ENCODE data around the gene FHOD3. TPM values are rescaled to one million over a fixed set of nuclear protein-coding genes. Genes with fewer than 3 reads are reported as not detected.

Gene FHOD3
- total and polyA plus RNA-seq, 2 of the 8 experiments (the other 6 are each of a cell fraction or from before 2014, with no cell fraction given), result 9.7 to 10.5 TPM

GRCh38 chr18:36700955-36701354, 403.4 kb downstream of the FHOD3 start:
- no peaks in the 10 kb centered on the region for H3K79me1 ChIP-seq (ENCODE audit: low read depth, low read length)
- H4K5ac ChIP-seq (ENCODE audit: insufficient read length, low read depth, low read length), result no peak overlapping the region
- no peak overlapping the region for H3K23ac ChIP-seq (ENCODE audit: insufficient read length)
- no peak overlapping the region for H4K8ac ChIP-seq (ENCODE audit: extremely low read depth, insufficient read depth, low read length)
- DNase-seq (ENCODE audit: low read depth in 1 of 2, low spot score in 2 of 2) (no peak), FAIRE-seq (no peak)
- no peak overlapping the region for H3K4ac ChIP-seq (replicated peaks; ENCODE audit: insufficient read length, low read depth, low read length)
- H2BK5ac ChIP-seq (ENCODE audit: low read depth, low read length), result no peak overlapping the region
- ChIA-PET POLR2A (ENCODE audit: partially characterized antibody) (no interaction called here), CTCF (ENCODE audit: partially characterized antibody) (no interaction called here)
- no peak overlapping the region for H2AFZ ChIP-seq (ENCODE audit: low read length)
- H3K56ac ChIP-seq (replicated peaks; ENCODE audit: insufficient read length, low read depth, low read length), result no peak overlapping the region
- no peak overlapping the region for H2AK5ac ChIP-seq (ENCODE audit: low read depth, low read length)
- TF ChIP-seq TAF7 (optimal IDR thresholded peaks at IDR 0.05; ENCODE audit: borderline replicate concordance, low read depth, low read length) (no peak), TAF1 (IDR thresholded peaks at IDR 0.05; ENCODE audit: low read depth, low read length) (no peak), EGR1 (IDR thresholded peaks at IDR 0.05; ENCODE audit: borderline replicate concordance, low read depth, low read length) (no peak), FOSL1 (IDR thresholded peaks at IDR 0.05; ENCODE audit: insufficient read depth, low read depth, low read length) (no peak), CEBPB (IDR thresholded peaks at IDR 0.05; ENCODE audit: low read depth, low read length) (no peak), HDAC6 (IDR thresholded peaks at IDR 0.05; ENCODE audit: low read depth, low read length) (no peak)
- TF ChIP-seq, protein P1, sequence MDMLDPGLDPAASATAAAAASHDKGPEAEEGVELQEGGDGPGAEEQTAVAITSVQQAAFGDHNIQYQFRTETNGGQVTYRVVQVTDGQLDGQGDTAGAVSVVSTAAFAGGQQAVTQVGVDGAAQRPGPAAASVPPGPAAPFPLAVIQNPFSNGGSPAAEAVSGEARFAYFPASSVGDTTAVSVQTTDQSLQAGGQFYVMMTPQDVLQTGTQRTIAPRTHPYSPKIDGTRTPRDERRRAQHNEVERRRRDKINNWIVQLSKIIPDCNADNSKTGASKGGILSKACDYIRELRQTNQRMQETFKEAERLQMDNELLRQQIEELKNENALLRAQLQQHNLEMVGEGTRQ (IDR thresholded peaks at IDR 0.05; ENCODE audit: low read length), result no peak
- H3K4me3 ChIP-seq (ENCODE audit: extremely low read depth in 1 of 4, insufficient read depth in 2 of 4, low read depth in 3 of 4, low read length in 4 of 4), result no peak overlapping the region
- H3K4me2 ChIP-seq (ENCODE audit: insufficient read depth in 1 of 2, low read depth in 2 of 2, low read length in 2 of 2), result no peak overlapping the region
- H3K36me3 ChIP-seq (ENCODE audit: control insufficient read depth in 2 of 4, insufficient read depth in 4 of 4, low read length in 3 of 4), result no peaks in the 10 kb centered on the region; a peak in 2 of 8 replicates
- no peaks in the 10 kb centered on the region for H3K23me2 ChIP-seq (ENCODE audit: low read depth, low read length)
- no peaks in the 10 kb centered on the region for H3K9me3 ChIP-seq (ENCODE audit: insufficient read depth in 2 of 2, low read depth in 1 of 2, low read length in 1 of 2)
- H4K91ac ChIP-seq (replicated peaks; ENCODE audit: insufficient read length, low read length), result no peak overlapping the region
- H2BK120ac ChIP-seq (replicated peaks; ENCODE audit: low read depth, low read length), result no peak overlapping the region
- no peaks in the 10 kb centered on the region for H3K79me2 ChIP-seq (ENCODE audit: control insufficient read depth in 1 of 2, insufficient read depth in 2 of 2, low read length in 2 of 2)
- H3K18ac ChIP-seq (ENCODE audit: extremely low read depth, low read length), result no peak overlapping the region
- H2BK15ac ChIP-seq (ENCODE audit: low read length), result no peak overlapping the region
- no peak overlapping the region for H3K27ac ChIP-seq (ENCODE audit: low read depth, low read length)
- H3K14ac ChIP-seq (ENCODE audit: insufficient read length), result no peak overlapping the region
- no peak overlapping the region for H2BK12ac ChIP-seq (ENCODE audit: low read depth, low read length)
- no peak overlapping the region for H2BK20ac ChIP-seq (ENCODE audit: low read length)
- H3K27me3 ChIP-seq (replicated peaks in 1 of 4; ENCODE audit: control insufficient read depth in 3 of 4, extremely low read depth in 1 of 4, insufficient read depth in 3 of 4, low read length in 3 of 4), result no peaks in the 10 kb centered on the region; a peak in 1 of 7 replicates
- H3K9ac ChIP-seq (replicated peaks in 1 of 4; ENCODE audit: extremely low read depth in 1 of 4, low read depth in 3 of 4, low read length in 3 of 4), result no peak overlapping the region
- peaks cover 0 to 2% of the 10 kb centered on the region in 2 experiments for H4K20me1 ChIP-seq (replicated peaks in 1 of 2; ENCODE audit: control insufficient read depth in 1 of 2, insufficient read depth in 2 of 2, low read length in 2 of 2)
- WGBS, 2 experiments (ENCODE audit: extremely low coverage in 1 of 2, insufficient coverage in 1 of 2, insufficient read length in 1 of 2, insufficient replicate concordance in 2 of 2, low coverage in 1 of 2, low lambda C conversion rate in 2 of 2, missing lambda C conversion rate in 1 of 2), result 86% methylated on average over 4 of the region's 4 CpGs; no CpG with 5 or more reads in 1 of the 2 experiments
- H3K4me1 ChIP-seq (replicated peaks in 1 of 4; ENCODE audit: control insufficient read depth in 3 of 4, insufficient read depth in 4 of 4, low read length in 3 of 4), result no peaks in the 10 kb centered on the region
